Neural cell (in vitro differentiated cells): Measurements from ENCODE around the gene RAD51AP2. TPM values are rescaled to one million over a fixed set of nuclear protein-coding genes. Genes with fewer than 3 reads are reported as not detected.
A peak's percentile ranks its signal among the peaks of the same experiment; 100 is the strongest.

ENCODE experiments used
- H2AFZ ChIP-seq: fragments of 200-600, 300-800 bp; sonication (generic), shearing (Covaris generic); 2 replicates; pipeline ENCODE4 v1.6.0; 2014; ENCODE audit warnings: low read depth, mild to moderate bottlenecking, antibody characterized with exemption, low read length, moderate library complexity
- H3F3A ChIP-seq: fragments of 200-600 bp; shearing (Covaris generic); 2 replicates; pipeline ENCODE4 v1.6.1; 2016; ENCODE audit warnings: mild to moderate bottlenecking, moderate library complexity, mixed read lengths, antibody characterized with exemption, low read length; ENCODE audit not compliant: insufficient read depth, poor library complexity, severe bottlenecking
- H3K27ac ChIP-seq: fragments of 200-600, 300-800 bp; sonication (generic), shearing (Covaris generic); 2 replicates; pipeline ENCODE4 v1.5.1; 2014; ENCODE audit warnings: mild to moderate bottlenecking, low read length, moderate library complexity
- H3K27me3 ChIP-seq: fragments of 300-800, 200-600 bp; sonication (generic), shearing (Covaris generic); 2 replicates; pipeline ENCODE4 v1.6.0; 2014; ENCODE audit warnings: mild to moderate bottlenecking, low read depth, low read length, moderate library complexity; ENCODE audit not compliant: insufficient read depth
- H3K36me3 ChIP-seq: fragments of 300-800, 200-600 bp; sonication (generic), shearing (Covaris generic); 2 replicates; pipeline ENCODE4 v1.5.1; 2014; ENCODE audit warnings: mild to moderate bottlenecking, antibody characterized with exemption, low read length, moderate library complexity; ENCODE audit not compliant: insufficient read depth
- H3K4me2 ChIP-seq: fragments of 300-800, 200-600 bp; sonication (generic), shearing (Covaris generic); 2 replicates; pipeline ENCODE4 v1.6.0; 2014; ENCODE audit warnings: mild to moderate bottlenecking, low read length
- H3K4me3 ChIP-seq: fragments of 300-800, 200-600 bp; sonication (generic), shearing (Covaris generic); 2 replicates; pipeline ENCODE4 v1.5.1; 2014; ENCODE audit warnings: mild to moderate bottlenecking, low read length, moderate library complexity
- H3K79me2 ChIP-seq: fragments of 200-600 bp; shearing (Covaris generic); replicated peaks from 2 replicates; pipeline ENCODE4 v1.6.0; 2014; ENCODE audit warnings: mild to moderate bottlenecking, low read length, moderate library complexity; ENCODE audit not compliant: insufficient read depth
- H3K9ac ChIP-seq: fragments of 300-800, 200-600 bp; sonication (generic), shearing (Covaris generic); 2 replicates; pipeline ENCODE4 v1.6.1; 2016; ENCODE audit warnings: mild to moderate bottlenecking, low read length, mixed read lengths
- H3K9me2 ChIP-seq: fragments of 200-600 bp; shearing (Covaris generic); 2 replicates; pipeline ENCODE4 v1.6.1; 2016; ENCODE audit warnings: mild to moderate bottlenecking, low read length, mixed read lengths; ENCODE audit not compliant: insufficient read depth
- H3K9me3 ChIP-seq: fragments of 200-600, 300-800 bp; sonication (generic), shearing (Covaris generic); 2 replicates; pipeline ENCODE4 v1.6.1; 2016; ENCODE audit warnings: mild to moderate bottlenecking, mixed run types, low read length, moderate library complexity, mixed read lengths
- H4K20me1 ChIP-seq: fragments of 200-600 bp; shearing (Covaris generic); 2 replicates; pipeline ENCODE4 v1.6.1; 2016; ENCODE audit warnings: mild to moderate bottlenecking, mixed run types; ENCODE audit not compliant: insufficient read depth
- EP300 ChIP-seq: fragments of 450-650 bp; conservative IDR thresholded peaks from 2 replicates; pipeline ENCODE4 v1.6.1; 2014; ENCODE audit warnings: antibody characterized with exemption, mild to moderate bottlenecking, moderate library complexity; ENCODE audit not compliant: poor library complexity, severe bottlenecking
- EZH2 ChIP-seq: fragments of 200-600, 300-800 bp; shearing (Covaris generic), sonication (generic); IDR thresholded peaks from 2 replicates; pipeline ENCODE4 v1.6.1; 2014; ENCODE audit warnings: antibody characterized with exemption, low read length, borderline replicate concordance, mild to moderate bottlenecking; ENCODE audit not compliant: insufficient read depth, poor library complexity, severe bottlenecking
- MXI1 ChIP-seq: fragments of 450-650 bp; conservative IDR thresholded peaks from 2 replicates; pipeline ENCODE4 v1.6.1; 2014; ENCODE audit warnings: antibody characterized with exemption, mild to moderate bottlenecking; ENCODE audit not compliant: poor library complexity, severe bottlenecking
- POLR2AphosphoS5 ChIP-seq: IDR thresholded peaks from 2 replicates; pipeline ENCODE4 v1.6.1; 2012
- RAD21 ChIP-seq: fragments of 450-650 bp; conservative IDR thresholded peaks from 2 replicates; pipeline ENCODE4 v1.6.1; 2014; ENCODE audit warnings: antibody characterized with exemption, mild to moderate bottlenecking, moderate library complexity
- REST ChIP-seq: IDR thresholded peaks from 2 replicates; pipeline ENCODE4 v1.6.1; 2012; ENCODE audit warnings: borderline replicate concordance
- SMC3 ChIP-seq: fragments of 450-650 bp; conservative IDR thresholded peaks from 2 replicates; pipeline ENCODE4 v1.6.1; 2014; ENCODE audit warnings: antibody characterized with exemption, mild to moderate bottlenecking, moderate library complexity; ENCODE audit not compliant: poor library complexity
- TAF1 ChIP-seq: IDR thresholded peaks from 2 replicates; pipeline ENCODE4 v1.6.1; 2012; ENCODE audit warnings: low read depth
- polyA plus RNA-seq: library from polyadenylated mRNA; depleted of rRNA; stranded (reverse); fragments of >200 nt; gene quantifications from 2 replicates; pipeline ENCODE4 v1.2.3, GENCODE V29; 2014
- TF ChIP-seq, protein P1 (sequence below): fragments of 450-650 bp; IDR thresholded peaks from 2 replicates; pipeline ENCODE4 v1.5.1; 2014; ENCODE audit warnings: antibody characterized with exemption, mild to moderate bottlenecking, moderate library complexity; ENCODE audit not compliant: poor library complexity, severe bottlenecking

Gene RAD51AP2
- polyA plus RNA-seq, 1 donor from 2014 or later = 0.54 TPM

DNA sequence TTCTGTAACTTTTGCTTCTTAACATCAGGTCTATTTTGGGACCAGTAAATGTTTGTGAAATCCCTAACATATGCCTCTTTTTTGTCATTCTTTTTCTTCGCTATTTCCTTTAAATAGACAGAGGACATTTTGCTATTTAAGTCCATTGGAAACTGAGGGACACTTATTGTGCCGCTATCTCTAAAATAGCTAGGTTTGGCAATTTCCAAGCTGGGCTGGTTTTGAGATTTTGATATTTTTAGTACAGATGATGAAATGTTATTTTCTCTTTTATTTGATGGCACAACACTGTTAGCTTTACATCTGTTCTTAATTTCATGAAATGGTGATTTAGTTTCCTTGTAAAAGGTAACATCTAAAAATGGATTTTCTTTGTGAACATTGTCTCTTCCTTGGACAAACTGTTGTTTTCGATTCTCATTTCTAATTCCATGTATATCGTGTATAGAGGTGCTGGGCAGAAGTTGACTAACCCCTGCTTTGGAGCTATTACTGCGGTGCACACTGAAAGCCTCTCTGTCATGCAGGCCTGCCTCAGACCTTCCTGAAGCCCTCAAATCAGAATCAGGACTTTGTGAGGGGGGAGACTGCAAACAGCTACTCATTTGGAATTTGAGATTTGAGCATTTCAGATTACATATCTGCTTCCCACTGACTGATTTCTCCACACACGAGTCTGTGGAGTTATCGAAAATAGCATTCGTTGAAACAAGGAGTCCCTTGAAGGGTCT, 594 bp downstream of the RAD51AP2 start:
- no peak for TF ChIP-seq POLR2AphosphoS5
- no peak for TF ChIP-seq MXI1
- TF ChIP-seq REST = no peak
- TF ChIP-seq TAF1 = no peak

DNA sequence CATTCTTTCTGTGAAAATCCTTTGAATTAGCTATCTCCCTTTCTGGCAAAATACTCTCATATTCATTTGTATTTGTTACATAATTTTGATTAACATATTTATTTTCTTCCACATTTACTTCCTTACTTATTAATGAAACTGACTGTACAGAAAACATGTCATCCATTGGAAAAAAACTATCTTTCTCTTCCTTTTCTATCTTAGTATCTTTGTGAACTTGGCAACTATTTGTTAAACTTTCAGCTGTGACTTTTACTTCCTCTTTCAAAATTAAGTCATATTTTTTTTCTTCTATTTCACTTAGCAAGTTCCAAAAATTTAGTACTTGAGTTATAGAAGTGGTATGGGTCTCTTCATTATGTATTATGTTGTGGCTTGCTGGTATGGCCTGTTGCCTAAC, 2.6 kb downstream of the RAD51AP2 start:
- no peaks in the 10 kb centered on the region for H3K36me3 ChIP-seq
- H3K9me3 ChIP-seq = no peaks in the 10 kb centered on the region
- no peaks in the 10 kb centered on the region for H3F3A ChIP-seq
- H3K27ac ChIP-seq = no peak overlapping the region
- H3K27me3 ChIP-seq = no peaks in the 10 kb centered on the region
- no peak overlapping the region for H3K4me3 ChIP-seq
- no peaks in the 10 kb centered on the region for H4K20me1 ChIP-seq
- TF ChIP-seq, protein P1, sequence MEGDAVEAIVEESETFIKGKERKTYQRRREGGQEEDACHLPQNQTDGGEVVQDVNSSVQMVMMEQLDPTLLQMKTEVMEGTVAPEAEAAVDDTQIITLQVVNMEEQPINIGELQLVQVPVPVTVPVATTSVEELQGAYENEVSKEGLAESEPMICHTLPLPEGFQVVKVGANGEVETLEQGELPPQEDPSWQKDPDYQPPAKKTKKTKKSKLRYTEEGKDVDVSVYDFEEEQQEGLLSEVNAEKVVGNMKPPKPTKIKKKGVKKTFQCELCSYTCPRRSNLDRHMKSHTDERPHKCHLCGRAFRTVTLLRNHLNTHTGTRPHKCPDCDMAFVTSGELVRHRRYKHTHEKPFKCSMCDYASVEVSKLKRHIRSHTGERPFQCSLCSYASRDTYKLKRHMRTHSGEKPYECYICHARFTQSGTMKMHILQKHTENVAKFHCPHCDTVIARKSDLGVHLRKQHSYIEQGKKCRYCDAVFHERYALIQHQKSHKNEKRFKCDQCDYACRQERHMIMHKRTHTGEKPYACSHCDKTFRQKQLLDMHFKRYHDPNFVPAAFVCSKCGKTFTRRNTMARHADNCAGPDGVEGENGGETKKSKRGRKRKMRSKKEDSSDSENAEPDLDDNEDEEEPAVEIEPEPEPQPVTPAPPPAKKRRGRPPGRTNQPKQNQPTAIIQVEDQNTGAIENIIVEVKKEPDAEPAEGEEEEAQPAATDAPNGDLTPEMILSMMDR = no peak
- no peak for TF ChIP-seq POLR2AphosphoS5
- TF ChIP-seq EP300 = no peak
- TF ChIP-seq EZH2 = no peak
- no peak for TF ChIP-seq TAF1
- TF ChIP-seq MXI1 = no peak
- TF ChIP-seq RAD21 = no peak
- TF ChIP-seq SMC3 = no peak
- TF ChIP-seq REST = no peak
- no peaks in the 10 kb centered on the region for H3K9me2 ChIP-seq
- H3K4me2 ChIP-seq = no peak overlapping the region
- H3K79me2 ChIP-seq = no peaks in the 10 kb centered on the region
- H3K9ac ChIP-seq = no peak overlapping the region
- no peak overlapping the region for H2AFZ ChIP-seq

More for the DNA sequence above, 594 bp downstream of the RAD51AP2 start:
- no peaks in the 10 kb centered on the region for H3K9me3 ChIP-seq
- no peak overlapping the region for H3K4me2 ChIP-seq
- no peaks in the 10 kb centered on the region for H3K79me2 ChIP-seq
- H3F3A ChIP-seq = no peaks in the 10 kb centered on the region
- peak overlapping the region; percentile 61 for H3K4me3 ChIP-seq
- no peaks in the 10 kb centered on the region for H3K36me3 ChIP-seq
- no peaks in the 10 kb centered on the region for H3K27me3 ChIP-seq
- no peak overlapping the region for H3K27ac ChIP-seq
- H3K9ac ChIP-seq = peak overlapping the region; percentile 28
- no peaks in the 10 kb centered on the region for H4K20me1 ChIP-seq
- no peaks in the 10 kb centered on the region for H3K9me2 ChIP-seq
- peak overlapping the region; percentile 11 for H2AFZ ChIP-seq
